Stimulated activated CD8-positive, alpha-beta memory T cell treated with anti-CD3 and anti-CD28 coated beads, Interleukin-7, amount 100 ng/mL, for 48 hours (primary cell): ENCODE measurements around the gene DNMT3B.

Experiments used
- DNase-seq, 2 donors: peaks; one replicate each; pipeline ENCODE4 v3.0.0-alpha.2; 2020; ENCODE audit warnings: low read depth in 1 of 2; ENCODE audit errors: extremely low read depth in 1 of 2

The DNMT3B gene

DNA sequence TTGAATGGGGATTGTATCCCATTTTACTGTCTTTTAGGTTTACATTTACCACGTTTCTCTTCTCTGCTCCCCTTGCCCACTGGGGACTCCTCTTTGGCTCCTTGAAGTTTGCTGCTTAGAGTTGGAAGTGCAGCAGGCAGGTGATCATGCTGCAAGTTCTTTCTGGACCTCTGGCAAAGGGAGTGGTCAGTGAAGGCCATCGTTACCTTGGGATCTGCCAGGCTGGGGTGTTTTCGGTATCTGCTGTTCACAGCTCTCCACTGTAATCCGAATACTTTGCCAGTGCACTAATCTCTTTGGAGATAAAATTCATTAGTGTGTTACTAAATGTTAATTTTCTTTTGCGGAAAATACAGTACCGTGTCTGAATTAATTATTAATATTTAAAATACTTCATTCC lies 87.4 kb downstream of the DNMT3B start:
- DNase-seq = no peak

DNA sequence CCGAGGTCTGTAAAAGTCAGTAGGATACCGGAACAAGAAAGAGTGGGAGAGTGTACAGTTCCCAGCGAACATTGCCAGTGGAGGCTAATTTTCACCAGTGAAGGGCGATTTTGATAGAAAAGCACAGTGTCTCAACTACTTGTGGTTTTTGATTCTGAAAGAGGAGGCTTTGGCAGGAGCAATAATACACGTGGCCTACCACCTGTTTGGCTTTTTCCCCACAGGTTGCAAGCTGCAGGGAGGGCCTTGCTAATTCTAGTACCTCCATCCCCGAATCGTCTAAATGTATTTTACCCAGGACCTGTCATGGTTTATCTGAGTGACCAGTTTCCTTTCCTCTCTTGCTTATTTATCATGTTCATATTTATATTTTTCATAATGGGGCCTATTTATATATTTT lies 93.2 kb downstream of the DNMT3B start:
- DNase-seq = no peak

DNA sequence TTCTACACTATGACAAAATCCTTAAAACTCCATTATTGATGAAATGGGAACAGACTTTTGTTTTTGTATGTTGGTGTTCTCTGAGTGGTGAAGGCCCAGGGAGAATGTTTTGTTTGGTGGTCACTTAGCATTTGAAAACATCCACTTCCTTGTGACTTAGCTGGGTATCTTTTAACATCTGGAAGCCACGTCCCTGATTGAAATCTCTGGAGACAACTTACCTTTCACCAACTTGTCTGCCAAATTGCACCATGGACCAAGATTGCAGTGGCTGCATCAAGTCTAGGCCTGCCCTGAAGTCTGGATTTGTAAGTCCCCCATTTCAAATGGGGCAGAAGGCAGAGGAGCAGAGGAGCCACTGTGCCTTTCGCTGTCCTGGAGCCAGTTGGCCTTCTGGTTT lies 96.0 kb downstream of the DNMT3B start:
- no peak for DNase-seq
